Measurements from ENCODE around the gene OR10H1.
"Not testable (repeated sequence)": the region's sequence is repeated elsewhere in the genome, so short reads cannot be mapped to it uniquely, and the experiment has no call there.

OR10H1 gene

GRCh38 chr19:15790096-15790495 lies 25.4 kb downstream of the OR10H1 start:
- TF ChIP-seq CTCF (conservative IDR thresholded peaks at IDR 0.05; ENCODE audit: low read depth, low read length): no peak
- no peak overlapping the region for H3K4me3 ChIP-seq (ENCODE audit: low read length)
- DNase-seq (ENCODE audit: low read depth): no peak

GRCh38 chr19:15788594-15789270 lies 26.7 kb downstream of the OR10H1 start:
- TF ChIP-seq CTCF (conservative IDR thresholded peaks at IDR 0.05; ENCODE audit: low read depth, low read length): no peak
- DNase-seq (ENCODE audit: low read depth): no peak
- H3K4me3 ChIP-seq (ENCODE audit: low read length): no peak overlapping the region

GRCh38 chr19:15787611-15788155 lies 27.8 kb downstream of the OR10H1 start, which contains the start of gene OR10H5:
TSS of gene OR10H5 (plus strand) at chr19:15787661. CDS start at chr19:15794049, 6,388 bp downstream.
- TF ChIP-seq CTCF (conservative IDR thresholded peaks at IDR 0.05; ENCODE audit: low read depth, low read length): no peak
- no peak for DNase-seq (ENCODE audit: low read depth)
- H3K4me3 ChIP-seq (ENCODE audit: low read length): no peak within 1 kb of the TSS

- DNase-seq (ENCODE audit: low read depth); H3K4me3 ChIP-seq (ENCODE audit: low read length): not testable (repeated sequence)
Measured at GRCh38 chr19:15782896-15783295, 32.6 kb downstream of the OR10H1 start.

GRCh38 chr19:15782211-15782610 lies 33.3 kb downstream of the OR10H1 start:
- no peak for TF ChIP-seq CTCF (conservative IDR thresholded peaks at IDR 0.05; ENCODE audit: low read depth, low read length)
- DNase-seq (ENCODE audit: low read depth): no peak
- no peak overlapping the region for H3K4me3 ChIP-seq (ENCODE audit: low read length)

GRCh38 chr19:15781661-15782060 lies 33.8 kb downstream of the OR10H1 start:
- no peak for TF ChIP-seq CTCF (conservative IDR thresholded peaks at IDR 0.05; ENCODE audit: low read depth, low read length)
- no peak for DNase-seq (ENCODE audit: low read depth)
- no peak overlapping the region for H3K4me3 ChIP-seq (ENCODE audit: low read length)

GRCh38 chr19:15780610-15781418 lies 34.6 kb downstream of the OR10H1 start:
- DNase-seq (ENCODE audit: low read depth): no peak
- TF ChIP-seq CTCF (conservative IDR thresholded peaks at IDR 0.05; ENCODE audit: low read depth, low read length): no peak
- no peak overlapping the region for H3K4me3 ChIP-seq (ENCODE audit: low read length)
